Small intestine (tissue), 7 donors: Measurements from ENCODE around the gene FZD10. TPM values are rescaled to one million over a fixed set of nuclear protein-coding genes. Genes with fewer than 3 reads are reported as not detected.

Source experiments
- DNase-seq, 2 donors: peaks; one replicate each; pipeline versions ENCODE4 v3.0.0 to v3.0.0-alpha.2; 2013
- FAIRE-seq: peaks from 2 replicates; lab custom pipeline; 2012; peaks lifted over from hg19 to GRCh38; lab: Jason Lieb, UNC
- H3K27ac ChIP-seq, 3 donors: one replicate each; pipeline ENCODE4 v1.5.1; 2013; ENCODE audit warnings: low read length in 2 of 3, mild to moderate bottlenecking in 2 of 3, control low read depth in 1 of 3, inconsistent platforms in 1 of 3, low read depth in 1 of 3, moderate library complexity in 1 of 3
- H3K27me3 ChIP-seq, 3 donors: one replicate each; pipeline ENCODE4 v1.6.1; 2013; ENCODE audit warnings: low read length in 3 of 3, inconsistent platforms in 1 of 3; ENCODE audit not compliant: control insufficient read depth in 3 of 3, insufficient read depth in 3 of 3
- H3K36me3 ChIP-seq, 3 donors: one replicate each; pipeline ENCODE4 v1.6.1; 2013; ENCODE audit warnings: low read length in 3 of 3, inconsistent platforms in 1 of 3, low read depth in 1 of 3, mild to moderate bottlenecking in 1 of 3, moderate library complexity in 1 of 3; ENCODE audit not compliant: control insufficient read depth in 3 of 3, insufficient read depth in 2 of 3
- H3K4me1 ChIP-seq, 3 donors: one replicate each; pipeline ENCODE4 v1.6.1; 2013; ENCODE audit warnings: low read length in 2 of 3, inconsistent platforms in 1 of 3, low read depth in 1 of 3, mild to moderate bottlenecking in 1 of 3, moderate library complexity in 1 of 3; ENCODE audit not compliant: control insufficient read depth in 3 of 3, insufficient read depth in 2 of 3
- H3K4me3 ChIP-seq, 3 donors: one replicate each; pipeline ENCODE4 v1.5.1; 2013; ENCODE audit warnings: low read length in 3 of 3, control low read depth in 1 of 3, inconsistent platforms in 1 of 3, low read depth in 1 of 3, mild to moderate bottlenecking in 1 of 3, moderate library complexity in 1 of 3
- H3K9me3 ChIP-seq, 2 donors: one replicate each; pipeline ENCODE4 v1.6.1; 2013; ENCODE audit warnings: low read depth in 1 of 2, low read length in 1 of 2; ENCODE audit not compliant: control insufficient read depth in 2 of 2, insufficient read depth in 1 of 2
- WGBS, 3 donors: extraction: QIAGEN DNeasy Blood & Tissue Kit; methylation state at CpG; one replicate each; pipeline ENCODE4 v1.1.7; 2013; 5-methylcytosine and 5-hydroxymethylcytosine counted together
- polyA plus RNA-seq, 4 donors: library from polyadenylated mRNA; stranded (reverse) in 3 of 4; unstranded in 1 of 4; fragments of 200-250 nt in 3 of 4; fragments of 120-200 nt in 1 of 4; gene quantifications; one replicate each; pipeline versions ENCODE4 v1.2.1 to v1.2.3, GENCODE V29; 2013
- donor health status: healthy with polysubstance abuse.
- donor health status: control.
- donor health status: control.
- donor health status: Bipolar disorder and iron deficiency.
- donor health status: healthy.

Gene FZD10
- polyA plus RNA-seq, 4 donors, result 1.2 to 1.6 TPM; not detected in 2

- Histone ChIP-seq H3K27ac (no peak overlapping the region), H3K4me3 (no peak overlapping the region), H3K36me3 (no peaks in the 10 kb centered on the region), H3K9me3 (no peaks in the 10 kb centered on the region), H3K27me3 (no peaks in the 10 kb centered on the region), H3K4me1 (no peaks in the 10 kb centered on the region)
- WGBS, 3 donors, result 81 to 88% (median 82%) methylated on average over 9 of the region's 9 CpGs
- DNase-seq (no peak), FAIRE-seq (no peak)
Measured at GRCh38 chr12:130143136-130143535, 19.1 kb upstream of the FZD10 start.

- DNase-seq (no peak), FAIRE-seq (no peak)
- H3K4me1 ChIP-seq, result no peaks in the 10 kb centered on the region
- H3K9me3 ChIP-seq, result no peaks in the 10 kb centered on the region
- H3K27me3 ChIP-seq, result no peaks in the 10 kb centered on the region
- no peak overlapping the region for H3K27ac ChIP-seq
- H3K4me3 ChIP-seq, result no peak overlapping the region
- 86 to 90% (median 89%) methylated on average over 10 of the region's 10 CpGs for WGBS, 3 donors
- no peaks in the 10 kb centered on the region for H3K36me3 ChIP-seq
Measured at GRCh38 chr12:130144256-130144655, 18.0 kb upstream of the FZD10 start.

DNA sequence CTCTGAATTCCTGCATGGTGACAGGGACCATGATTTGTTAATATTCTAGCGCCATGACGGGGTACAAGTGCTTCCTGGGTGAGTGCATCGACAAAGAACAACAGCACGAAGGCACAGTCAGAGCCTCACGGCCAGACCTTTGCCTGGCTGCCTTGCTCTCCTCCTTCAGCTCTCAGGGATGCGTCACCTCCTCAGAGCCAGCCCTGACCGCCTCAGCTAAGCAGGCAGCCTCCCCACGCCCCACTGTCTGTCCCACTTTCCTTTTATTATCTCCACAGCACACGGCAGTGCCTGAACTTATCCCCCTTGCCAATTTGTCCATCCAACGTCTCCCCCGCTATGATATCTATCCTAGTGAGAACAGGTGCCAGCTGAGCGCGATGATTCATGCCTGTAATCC lies 16.5 kb upstream of the FZD10 start:
- 59 to 69% (median 61%) methylated on average over 13 of the region's 13 CpGs for WGBS, 3 donors
- Histone ChIP-seq H3K27ac (no peak overlapping the region), H3K36me3 (no peaks in the 10 kb centered on the region), H3K4me1 (no peaks in the 10 kb centered on the region), H3K4me3 (no peak overlapping the region), H3K9me3 (no peaks in the 10 kb centered on the region), H3K27me3 (no peaks in the 10 kb centered on the region)
- no peak for FAIRE-seq
- DNase-seq, result no peak

DNA sequence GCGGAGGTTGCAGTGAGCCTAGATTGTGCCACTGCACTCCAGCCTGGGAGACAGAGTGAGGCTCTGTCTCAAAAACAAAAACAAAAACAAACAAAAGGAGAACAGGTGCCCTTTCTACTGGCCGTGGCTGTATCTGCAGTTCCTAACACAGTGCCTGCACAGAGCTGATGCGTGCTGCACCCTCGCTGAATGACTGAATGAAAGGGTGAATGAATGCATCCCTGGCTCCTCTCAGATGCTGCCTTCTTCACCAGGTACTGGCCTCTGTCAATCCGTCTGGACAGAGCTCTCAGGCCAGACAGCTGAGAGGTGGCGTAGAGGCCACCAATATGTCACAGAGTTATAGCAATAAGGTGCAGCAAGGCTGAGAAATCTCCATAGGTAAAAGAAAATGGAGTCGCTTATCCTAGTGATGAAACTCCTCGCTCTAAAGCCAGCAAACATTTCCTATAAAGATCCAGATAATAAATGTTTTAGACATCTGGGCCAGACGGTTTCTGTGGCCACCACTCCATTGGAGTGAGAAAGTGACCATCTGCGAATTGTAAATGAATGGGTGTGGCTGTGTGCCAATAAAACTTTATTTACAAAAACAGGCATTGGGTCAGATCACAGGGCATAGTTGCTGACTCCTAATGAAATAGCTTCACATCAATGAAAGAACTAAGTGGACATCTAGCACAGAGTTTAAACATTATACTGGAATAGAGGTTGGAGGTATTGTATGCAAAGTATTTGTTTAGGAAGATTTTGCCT lies 15.9 kb upstream of the FZD10 start:
- 63 to 74% (median 71%) methylated on average over 10 of the region's 10 CpGs for WGBS, 3 donors

GRCh38 chr12:130147875-130148596 lies 14.2 kb upstream of the FZD10 start:
- H3K27ac ChIP-seq, result no peak overlapping the region
- DNase-seq, result no peak
- WGBS, 3 donors, result 46 to 59% (median 50%) methylated on average over 8 of the region's 8 CpGs
- H3K4me1 ChIP-seq, result no peaks in the 10 kb centered on the region
- H3K27me3 ChIP-seq, result no peaks in the 10 kb centered on the region
- no peak for FAIRE-seq
- no peaks in the 10 kb centered on the region for H3K9me3 ChIP-seq
- H3K4me3 ChIP-seq, result no peak overlapping the region
- H3K36me3 ChIP-seq, result no peaks in the 10 kb centered on the region

More for the DNA sequence above, 15.9 kb upstream of the FZD10 start:
- Histone ChIP-seq H3K9me3 (no peaks in the 10 kb centered on the region), H3K36me3 (no peaks in the 10 kb centered on the region), H3K27ac (no peak overlapping the region), H3K27me3 (no peaks in the 10 kb centered on the region), H3K4me3 (no peak overlapping the region), H3K4me1 (no peaks in the 10 kb centered on the region)
- DNase-seq, result no peak
- FAIRE-seq, result no peak

DNA sequence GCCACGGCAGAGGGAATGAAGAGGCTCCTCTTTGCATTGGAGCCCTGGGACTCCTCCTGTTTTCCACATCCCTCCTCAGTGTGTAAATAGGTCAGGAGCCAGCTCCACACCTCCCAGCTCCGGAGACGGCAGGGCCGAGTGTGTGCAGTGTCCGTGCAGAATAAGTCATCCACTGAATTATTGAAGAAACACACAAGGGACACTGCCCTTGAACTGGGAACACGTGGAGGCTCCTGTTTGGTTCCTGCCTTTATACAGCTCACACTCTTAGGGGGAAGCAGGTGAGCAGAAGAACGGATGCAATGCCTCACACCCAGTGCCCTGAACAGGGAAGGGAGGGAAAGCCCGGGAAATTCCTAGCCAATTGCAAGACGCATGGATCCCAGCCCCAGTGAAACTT lies 10.4 kb upstream of the FZD10 start:
- no peak for FAIRE-seq
- H3K36me3 ChIP-seq, result no peaks in the 10 kb centered on the region
- no peak for DNase-seq
- H3K9me3 ChIP-seq, result no peaks in the 10 kb centered on the region
- no peak overlapping the region for H3K4me3 ChIP-seq
- H3K27ac ChIP-seq, result no peak overlapping the region
- H3K27me3 ChIP-seq, result peaks cover 0 to 4% (median 0%) of the 10 kb centered on the region in 3 donors
- WGBS, 3 donors, result 79 to 84% (median 82%) methylated on average over 9 of the region's 9 CpGs
- H3K4me1 ChIP-seq, result no peaks in the 10 kb centered on the region

GRCh38 chr12:130152386-130152785 lies 9.9 kb upstream of the FZD10 start:
- Histone ChIP-seq H3K9me3 (no peaks in the 10 kb centered on the region), H3K4me3 (no peak overlapping the region), H3K27ac (no peak overlapping the region), H3K4me1 (no peaks in the 10 kb centered on the region), H3K27me3 (peaks cover 0 to 10% (median 2%) of the 10 kb centered on the region in 3 donors), H3K36me3 (no peaks in the 10 kb centered on the region)
- FAIRE-seq (no peak), DNase-seq (no peak)
- WGBS, 3 donors, result 80 to 91% (median 90%) methylated on average over 12 of the region's 12 CpGs

DNA sequence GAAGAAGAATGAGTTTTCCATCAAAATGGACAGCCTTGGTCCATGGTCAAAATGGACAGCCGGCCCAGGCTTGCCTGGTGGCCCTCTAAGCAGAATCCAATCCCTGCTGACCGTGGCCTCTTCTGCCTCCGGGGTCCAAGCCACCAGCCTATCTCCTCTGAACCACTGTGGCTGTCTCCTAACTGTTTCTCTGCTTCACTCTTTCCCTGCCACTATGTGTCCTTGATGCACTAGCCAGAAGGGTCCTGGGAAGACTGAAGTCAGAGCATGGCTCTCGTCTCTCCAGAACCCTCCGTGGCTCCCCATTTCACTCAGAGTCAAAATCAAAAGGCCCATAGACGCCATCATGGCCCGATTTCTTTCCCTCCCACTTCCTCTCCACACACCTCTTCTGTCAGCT lies 8.5 kb upstream of the FZD10 start:
- Histone ChIP-seq H3K4me1 (no peaks in the 10 kb centered on the region), H3K4me3 (no peak overlapping the region), H3K9me3 (no peaks in the 10 kb centered on the region), H3K36me3 (no peaks in the 10 kb centered on the region), H3K27ac (no peak overlapping the region), H3K27me3 (peaks cover 0 to 20% (median 6%) of the 10 kb centered on the region in 3 donors)
- no peak for DNase-seq
- no peak for FAIRE-seq
- 78 to 81% (median 80%) methylated on average over 7 of the region's 7 CpGs for WGBS, 3 donors
